C4-2B (cell line): ENCODE results near the gene P3H2.
"Not testable (repeated sequence)": the region's sequence is repeated elsewhere in the genome, so short reads cannot be mapped to it uniquely, and the experiment has no call there.

Experiments used
- ZFX ChIP-seq: fragments of 450-650 bp; IDR thresholded peaks from 2 replicates; pipeline ENCODE4 v1.6.1; 2017
- TF ChIP-seq, protein P1 (sequence below): fragments of 450-650 bp; conservative IDR thresholded peaks from 2 replicates; pipeline ENCODE4 v1.5.1; 2017; ENCODE audit warnings: mild to moderate bottlenecking

DNA sequence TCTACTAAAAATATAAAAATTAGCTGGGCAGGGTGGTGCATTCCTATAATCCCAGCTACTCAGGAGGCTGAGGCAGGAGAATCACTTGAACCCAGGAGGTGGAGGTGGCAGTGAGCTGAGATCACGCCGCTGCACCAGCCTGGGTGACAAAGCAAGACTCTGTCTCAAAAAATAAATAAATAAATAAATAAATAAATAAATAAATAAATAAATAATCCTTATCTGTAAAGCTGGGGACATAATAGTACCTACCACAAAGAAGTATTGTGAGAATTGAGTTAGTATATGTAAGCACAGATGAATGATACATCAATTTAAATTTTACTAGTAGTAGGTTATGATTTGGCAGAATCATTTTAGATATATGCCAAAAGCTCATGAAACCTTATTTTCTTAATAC, 41.5 kb downstream of the P3H2 start:
- TF ChIP-seq, protein P1, sequence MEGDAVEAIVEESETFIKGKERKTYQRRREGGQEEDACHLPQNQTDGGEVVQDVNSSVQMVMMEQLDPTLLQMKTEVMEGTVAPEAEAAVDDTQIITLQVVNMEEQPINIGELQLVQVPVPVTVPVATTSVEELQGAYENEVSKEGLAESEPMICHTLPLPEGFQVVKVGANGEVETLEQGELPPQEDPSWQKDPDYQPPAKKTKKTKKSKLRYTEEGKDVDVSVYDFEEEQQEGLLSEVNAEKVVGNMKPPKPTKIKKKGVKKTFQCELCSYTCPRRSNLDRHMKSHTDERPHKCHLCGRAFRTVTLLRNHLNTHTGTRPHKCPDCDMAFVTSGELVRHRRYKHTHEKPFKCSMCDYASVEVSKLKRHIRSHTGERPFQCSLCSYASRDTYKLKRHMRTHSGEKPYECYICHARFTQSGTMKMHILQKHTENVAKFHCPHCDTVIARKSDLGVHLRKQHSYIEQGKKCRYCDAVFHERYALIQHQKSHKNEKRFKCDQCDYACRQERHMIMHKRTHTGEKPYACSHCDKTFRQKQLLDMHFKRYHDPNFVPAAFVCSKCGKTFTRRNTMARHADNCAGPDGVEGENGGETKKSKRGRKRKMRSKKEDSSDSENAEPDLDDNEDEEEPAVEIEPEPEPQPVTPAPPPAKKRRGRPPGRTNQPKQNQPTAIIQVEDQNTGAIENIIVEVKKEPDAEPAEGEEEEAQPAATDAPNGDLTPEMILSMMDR, result not testable (repeated sequence)
- TF ChIP-seq ZFX, result not testable (repeated sequence)
